IPS-20b (cell line): ENCODE measurements around the gene PRKCZ.

ENCODE experiments used
- H3K27ac ChIP-seq: one replicate; pipeline ENCODE4 v1.5.1; 2013; ENCODE audit warnings: low read length
- H3K27me3 ChIP-seq: 2 replicates; pipeline ENCODE4 v1.6.1; 2013; ENCODE audit warnings: mild to moderate bottlenecking, low read length, inconsistent platforms; ENCODE audit not compliant: insufficient read depth
- H3K36me3 ChIP-seq: 2 replicates; pipeline ENCODE4 v1.6.1; 2013; ENCODE audit warnings: low read depth, mild to moderate bottlenecking, inconsistent platforms, low read length, moderate library complexity; ENCODE audit not compliant: insufficient read depth
- H3K4me1 ChIP-seq: 2 replicates; pipeline ENCODE4 v1.6.1; 2013; ENCODE audit warnings: mild to moderate bottlenecking, control low read depth, inconsistent platforms, low read length, moderate library complexity; ENCODE audit not compliant: insufficient read depth
- H3K4me3 ChIP-seq: 2 replicates; pipeline ENCODE4 v1.5.1; 2013; ENCODE audit warnings: mild to moderate bottlenecking, low read length, inconsistent platforms
- H3K9ac ChIP-seq: 2 replicates; pipeline ENCODE4 v1.6.1; 2013; ENCODE audit warnings: low read depth, mild to moderate bottlenecking, inconsistent platforms, low read length, moderate library complexity
- H3K9me3 ChIP-seq: 2 replicates; pipeline ENCODE4 v1.6.1; 2013; ENCODE audit warnings: mild to moderate bottlenecking, low read depth, low read length, inconsistent platforms; ENCODE audit not compliant: insufficient read depth

Gene PRKCZ

DNA sequence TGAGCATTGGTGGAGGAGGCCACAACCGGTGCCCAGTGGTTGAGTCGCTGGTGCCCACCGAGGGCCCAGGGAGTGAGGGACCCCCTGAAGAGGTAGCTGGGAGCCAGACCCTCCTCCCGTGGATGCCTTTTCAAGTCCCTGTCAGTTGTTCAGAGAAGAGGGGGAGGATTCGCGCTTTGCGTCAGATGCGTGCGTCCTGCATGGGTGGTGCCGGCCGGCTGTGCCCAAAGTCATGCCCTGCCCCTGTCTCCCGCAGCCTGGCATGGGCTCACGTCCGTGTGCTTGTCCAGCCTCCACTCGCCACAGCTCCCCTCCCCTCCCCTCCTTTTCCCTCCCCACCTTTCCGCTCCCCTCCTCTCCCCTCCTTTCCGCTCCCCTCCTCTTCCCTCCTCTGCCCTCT is 45.2 kb downstream of the PRKCZ start:
- H3K36me3 ChIP-seq: no peaks in the 10 kb centered on the region
- no peak overlapping the region for H3K27ac ChIP-seq
- H3K4me1 ChIP-seq: no peaks in the 10 kb centered on the region
- H3K9me3 ChIP-seq: peaks cover 4% of the 10 kb centered on the region; the same call in 1 of the 2 replicates
- H3K27me3 ChIP-seq: no peaks in the 10 kb centered on the region
- no peak overlapping the region for H3K4me3 ChIP-seq
- H3K9ac ChIP-seq: no peak overlapping the region

- no peak overlapping the region for H3K27ac ChIP-seq
- no peaks in the 10 kb centered on the region for H3K36me3 ChIP-seq
- no peaks in the 10 kb centered on the region for H3K4me1 ChIP-seq
- H3K9ac ChIP-seq: no peak overlapping the region
- H3K27me3 ChIP-seq: no peaks in the 10 kb centered on the region
- H3K4me3 ChIP-seq: no peak overlapping the region
- peaks cover 4% of the 10 kb centered on the region; the same call in 1 of the 2 replicates for H3K9me3 ChIP-seq
Measured at GRCh38 chr1:2095981-2096736, 45.9 kb downstream of the PRKCZ start.

GRCh38 chr1:2097386-2098300 is 47.4 kb downstream of the PRKCZ start:
- Histone ChIP-seq H3K27ac (no peak overlapping the region), H3K4me1 (no peaks in the 10 kb centered on the region), H3K9ac (no peak overlapping the region), H3K36me3 (peaks cover 3% of the 10 kb centered on the region; the same call in 1 of the 2 replicates), H3K9me3 (peaks cover 4% of the 10 kb centered on the region; the same call in 1 of the 2 replicates), H3K4me3 (no peak overlapping the region), H3K27me3 (no peaks in the 10 kb centered on the region)

DNA sequence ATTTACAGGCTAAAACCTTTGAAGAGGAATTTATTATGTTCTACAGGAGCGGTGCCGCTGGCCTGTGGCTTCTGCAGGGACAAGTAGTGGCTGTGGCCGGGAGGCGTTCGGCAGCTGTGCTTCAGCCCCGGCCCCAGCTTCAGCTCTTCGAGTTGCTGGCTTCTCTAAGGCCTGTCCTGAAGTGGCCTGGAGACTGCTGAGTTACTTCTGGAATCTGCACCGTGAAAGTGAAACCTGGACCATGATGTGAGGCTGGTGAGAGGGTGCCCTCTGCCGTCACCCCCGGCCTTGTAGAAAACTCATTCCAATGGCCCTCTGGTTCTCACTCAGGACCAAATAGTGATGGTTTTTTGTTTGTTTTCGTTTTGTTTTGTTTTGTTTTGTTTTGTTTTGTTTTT is 48.1 kb downstream of the PRKCZ start:
- H3K9ac ChIP-seq: no peak overlapping the region
- no peaks in the 10 kb centered on the region for H3K27me3 ChIP-seq
- H3K4me1 ChIP-seq: no peaks in the 10 kb centered on the region
- no peak overlapping the region for H3K4me3 ChIP-seq
- peaks cover 4% of the 10 kb centered on the region; the same call in 1 of the 2 replicates for H3K9me3 ChIP-seq
- peaks cover 3% of the 10 kb centered on the region; the same call in 1 of the 2 replicates for H3K36me3 ChIP-seq
- no peak overlapping the region for H3K27ac ChIP-seq

GRCh38 chr1:2098839-2099785 is 48.9 kb downstream of the PRKCZ start:
- H3K4me1 ChIP-seq: no peaks in the 10 kb centered on the region
- H3K27ac ChIP-seq: no peak overlapping the region
- H3K9me3 ChIP-seq: peaks cover 4% of the 10 kb centered on the region; the same call in 1 of the 2 replicates
- H3K4me3 ChIP-seq: no peak overlapping the region
- no peaks in the 10 kb centered on the region for H3K27me3 ChIP-seq
- no peak overlapping the region for H3K9ac ChIP-seq
- H3K36me3 ChIP-seq: peaks cover 3% of the 10 kb centered on the region; the same call in 1 of the 2 replicates

DNA sequence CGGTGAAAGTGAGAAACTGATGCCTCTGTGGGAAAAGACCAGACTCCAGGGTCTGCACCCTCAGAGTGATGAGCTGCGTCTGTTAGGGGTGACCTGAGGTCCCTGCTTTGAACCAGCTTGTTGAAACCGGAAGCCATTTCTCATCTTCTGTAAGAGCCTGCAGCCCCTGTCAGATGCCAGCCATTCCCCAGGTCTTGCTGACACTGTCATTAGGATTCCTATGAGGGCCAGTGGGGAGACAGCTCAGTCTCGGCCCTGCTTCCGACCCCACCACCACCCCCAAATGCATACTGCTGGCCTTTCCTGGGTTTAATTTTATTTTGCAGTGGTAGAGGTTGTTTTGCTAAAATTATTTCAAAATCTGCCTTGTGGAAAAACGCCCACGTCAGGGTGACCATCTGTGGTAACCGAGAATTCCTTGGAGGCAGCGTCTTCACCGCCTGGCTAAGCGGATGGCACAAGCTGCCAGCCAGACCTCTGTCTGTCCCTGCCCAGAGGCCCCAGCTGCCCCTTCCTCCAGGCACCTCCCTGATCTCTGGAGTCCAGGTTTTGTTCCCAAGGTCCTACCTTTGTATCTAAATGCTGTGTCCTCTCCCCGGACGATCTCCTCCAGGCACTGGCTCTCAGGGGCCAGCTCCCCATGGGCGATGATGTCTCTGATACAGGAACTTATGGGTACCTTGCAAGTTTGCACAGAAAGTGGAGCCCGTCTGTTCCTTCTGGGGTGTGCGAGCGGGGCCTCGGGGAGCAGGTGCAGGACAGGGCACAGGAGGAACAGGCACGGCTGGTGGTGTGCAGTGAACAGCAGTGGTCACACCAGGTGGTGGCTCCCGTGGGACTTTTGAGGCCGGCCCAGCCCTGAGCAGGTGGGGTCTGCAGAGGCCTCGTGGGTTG is 49.9 kb downstream of the PRKCZ start:
- no peak overlapping the region for H3K27ac ChIP-seq
- peaks cover 4% of the 10 kb centered on the region; the same call in 1 of the 2 replicates for H3K9me3 ChIP-seq
- no peak overlapping the region for H3K9ac ChIP-seq
- peaks cover 3% of the 10 kb centered on the region; the same call in 1 of the 2 replicates for H3K36me3 ChIP-seq
- H3K27me3 ChIP-seq: no peaks in the 10 kb centered on the region
- no peak overlapping the region for H3K4me3 ChIP-seq
- H3K4me1 ChIP-seq: no peaks in the 10 kb centered on the region

DNA sequence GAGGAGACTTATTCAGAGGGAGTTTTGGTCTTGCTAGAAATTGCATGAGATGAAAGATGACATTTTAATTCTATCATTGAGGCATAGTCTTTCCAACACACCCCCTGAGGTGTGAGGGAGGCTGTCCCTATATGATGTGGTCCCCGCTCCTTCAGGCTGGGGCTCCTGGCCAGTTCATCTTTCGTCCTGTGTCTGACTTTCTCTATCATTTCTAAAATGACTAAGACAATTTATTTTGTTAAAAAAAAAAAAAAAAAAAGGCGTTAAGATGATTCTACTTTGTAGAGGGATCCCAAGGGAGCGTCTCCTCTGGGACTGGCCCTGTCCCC is 50.5 kb downstream of the PRKCZ start:
- Histone ChIP-seq H3K27me3 (no peaks in the 10 kb centered on the region), H3K4me3 (no peak overlapping the region), H3K36me3 (peaks cover 3% of the 10 kb centered on the region; the same call in 1 of the 2 replicates), H3K9me3 (peaks cover 4% of the 10 kb centered on the region; the same call in 1 of the 2 replicates), H3K9ac (no peak overlapping the region), H3K4me1 (no peaks in the 10 kb centered on the region), H3K27ac (no peak overlapping the region)

- Histone ChIP-seq H3K9ac (no peak overlapping the region), H3K27me3 (no peaks in the 10 kb centered on the region), H3K27ac (no peak overlapping the region), H3K9me3 (peaks cover 4% of the 10 kb centered on the region; the same call in 1 of the 2 replicates), H3K4me1 (no peaks in the 10 kb centered on the region), H3K36me3 (peaks cover 3% of the 10 kb centered on the region; the same call in 1 of the 2 replicates), H3K4me3 (no peak overlapping the region)
Measured at GRCh38 chr1:2101531-2101930, 51.3 kb downstream of the PRKCZ start.

DNA sequence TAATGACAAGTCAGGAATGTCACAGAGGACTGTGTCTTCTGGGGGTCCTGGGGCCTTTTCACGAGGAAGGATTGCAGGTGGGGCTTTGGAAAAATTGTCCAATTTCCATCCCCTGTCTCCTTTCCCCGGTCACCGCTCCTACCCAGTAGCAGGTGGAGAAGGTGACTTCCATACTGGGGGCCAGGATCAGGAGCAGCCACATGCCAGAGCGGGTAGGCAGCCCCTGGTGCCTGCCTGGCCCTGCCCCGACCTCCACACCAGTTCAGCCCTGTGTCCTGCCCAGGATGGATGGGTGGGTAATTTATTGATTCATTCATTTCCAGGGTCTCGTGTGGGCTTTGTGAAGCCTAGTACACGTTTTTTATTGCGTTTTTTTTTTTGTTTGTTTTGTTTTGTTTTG is 51.7 kb downstream of the PRKCZ start:
- H3K9me3 ChIP-seq: peaks cover 4% of the 10 kb centered on the region; the same call in 1 of the 2 replicates
- no peak overlapping the region for H3K9ac ChIP-seq
- no peaks in the 10 kb centered on the region for H3K4me1 ChIP-seq
- H3K27me3 ChIP-seq: no peaks in the 10 kb centered on the region
- peaks cover 3% of the 10 kb centered on the region; the same call in 1 of the 2 replicates for H3K36me3 ChIP-seq
- H3K27ac ChIP-seq: no peak overlapping the region
- H3K4me3 ChIP-seq: no peak overlapping the region

DNA sequence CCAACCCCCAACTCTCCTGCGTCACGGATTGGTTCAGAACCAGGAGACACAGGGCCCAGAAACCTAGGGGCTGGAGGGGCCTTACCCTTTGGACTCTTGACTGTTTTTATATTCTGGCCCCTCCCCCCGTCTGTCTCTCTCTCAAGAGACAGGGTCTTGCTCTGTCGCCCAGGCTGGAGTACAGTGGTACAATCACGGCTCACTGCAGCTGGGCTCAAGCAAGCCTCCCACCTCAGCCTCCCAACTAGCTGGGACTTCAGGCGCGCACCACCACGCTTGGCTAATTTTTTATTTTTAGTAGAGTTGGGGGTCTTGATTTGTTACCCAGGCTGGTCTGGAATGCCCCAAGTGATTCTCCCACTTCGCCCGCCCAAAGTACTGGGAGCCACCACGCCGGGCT is 52.5 kb downstream of the PRKCZ start:
- H3K27ac ChIP-seq: no peak overlapping the region
- no peaks in the 10 kb centered on the region for H3K27me3 ChIP-seq
- no peak overlapping the region for H3K9ac ChIP-seq
- no peaks in the 10 kb centered on the region for H3K4me1 ChIP-seq
- H3K36me3 ChIP-seq: peaks cover 3% of the 10 kb centered on the region; the same call in 1 of the 2 replicates
- H3K4me3 ChIP-seq: no peak overlapping the region
- H3K9me3 ChIP-seq: no peaks in the 10 kb centered on the region
